HepG2 (cell line): Measurements from ENCODE around the gene ABHD15. TPM values are rescaled to one million over a fixed set of nuclear protein-coding genes. Genes with fewer than 3 reads are reported as not detected.
A peak's percentile ranks its signal among the peaks of the same experiment; 100 is the strongest.

Source experiments
- FLYWCH1 ChIP-seq: sonication (generic); formaldehyde crosslinking; IDR thresholded peaks from 2 replicates; pipeline ENCODE4 v1.8.1; 2023; ENCODE audit warnings: mild to moderate bottlenecking, missing genetic modification reagents
- HOXA9 ChIP-seq: sonication (generic); formaldehyde crosslinking; IDR thresholded peaks from 2 replicates; pipeline ENCODE4 v1.8.1; 2022; ENCODE audit warnings: missing genetic modification reagents, mild to moderate bottlenecking, moderate library complexity, borderline replicate concordance
- NFYC ChIP-seq: IDR thresholded peaks from 2 replicates; pipeline ENCODE4 v1.6.1; 2016; ENCODE audit warnings: missing genetic modification reagents, missing compliant biosample characterization
- RORA ChIP-seq: sonication (generic); formaldehyde crosslinking; IDR thresholded peaks from 2 replicates; pipeline ENCODE4 v1.5.0; 2020; ENCODE audit warnings: mild to moderate bottlenecking, missing genetic modification reagents, moderate library complexity
- SCMH1 ChIP-seq: sonication (generic); formaldehyde crosslinking; IDR thresholded peaks from 2 replicates; pipeline ENCODE4 v1.9.0; 2021; ENCODE audit warnings: missing genetic modification reagents, mild to moderate bottlenecking, borderline replicate concordance
- U2AF1 ChIP-seq: fragments of 200-400 bp; formaldehyde crosslinking; optimal IDR thresholded peaks from 2 replicates; pipeline ENCODE3; 2017; ENCODE audit warnings: mild to moderate bottlenecking, low read depth, low read length
- ZNF7 ChIP-seq: IDR thresholded peaks from 2 replicates; pipeline ENCODE4 v1.6.1; 2016; ENCODE audit warnings: missing biosample characterization, missing genetic modification reagents
- ZNF746 ChIP-seq: sonication (generic); formaldehyde crosslinking; IDR thresholded peaks from 2 replicates; pipeline ENCODE4 v1.8.0; 2022; ENCODE audit warnings: mild to moderate bottlenecking, missing genetic modification reagents
- ZSCAN12 ChIP-seq: sonication (generic); formaldehyde crosslinking; IDR thresholded peaks from 2 replicates; pipeline ENCODE4 v1.9.0; 2021; ENCODE audit warnings: mild to moderate bottlenecking, missing genetic modification reagents
- polyA plus RNA-seq, 8 experiments: library from polyadenylated mRNA; depleted of rRNA in 3 of 8; stranded (reverse) in 7 of 8; unstranded in 1 of 8; fragments of >200 nt; fragmentation: Illumina TruSeq in 4 of 8; extraction: Trizol in 4 of 8; gene quantifications; 2 replicates each; pipeline versions ENCODE4 v1.2.1 to v1.2.3, GENCODE V29; 2011 to 2016; ENCODE audit warnings: low read depth in 4 of 8, missing spikeins in 1 of 8, mixed read lengths in 1 of 8; ENCODE audit not compliant: insufficient read depth in 1 of 8
- total RNA-seq, 5 experiments: library from RNA; depleted of rRNA; stranded (reverse); fragments of >200 nt; fragmentation: Illumina TruSeq; extraction: Trizol; gene quantifications; 2 replicates each; pipeline ENCODE4 v1.2.3, GENCODE V29; 2016; ENCODE audit warnings: low read depth in 1 of 5
- TF ChIP-seq, protein P1 (sequence below): sonication (generic); formaldehyde crosslinking; IDR thresholded peaks from 2 replicates; pipeline ENCODE4 v1.4.0; 2020; ENCODE audit warnings: missing genetic modification reagents, mild to moderate bottlenecking, borderline replicate concordance
- TF ChIP-seq, protein P2 (sequence below): sonication (generic); formaldehyde crosslinking; IDR thresholded peaks from 2 replicates; pipeline ENCODE4 v1.4.0; 2020; ENCODE audit warnings: missing genetic modification reagents, borderline replicate concordance
- TF ChIP-seq, protein P3 (sequence below): sonication (generic); formaldehyde crosslinking; IDR thresholded peaks from 2 replicates; pipeline ENCODE4 v1.5.0; 2020; ENCODE audit warnings: mild to moderate bottlenecking, missing genetic modification reagents, borderline replicate concordance
- TF ChIP-seq, protein P4 (sequence below): sonication (generic); formaldehyde crosslinking; IDR thresholded peaks from 2 replicates; pipeline ENCODE4 v1.9.0; 2021; ENCODE audit warnings: mild to moderate bottlenecking, missing genetic modification reagents

Gene ABHD15
- total and polyA plus RNA-seq, 2 of the 13 experiments (the other 11 are each of a cell fraction or from before 2014, with no cell fraction given) = 2.4 to 7.7 TPM

DNA sequence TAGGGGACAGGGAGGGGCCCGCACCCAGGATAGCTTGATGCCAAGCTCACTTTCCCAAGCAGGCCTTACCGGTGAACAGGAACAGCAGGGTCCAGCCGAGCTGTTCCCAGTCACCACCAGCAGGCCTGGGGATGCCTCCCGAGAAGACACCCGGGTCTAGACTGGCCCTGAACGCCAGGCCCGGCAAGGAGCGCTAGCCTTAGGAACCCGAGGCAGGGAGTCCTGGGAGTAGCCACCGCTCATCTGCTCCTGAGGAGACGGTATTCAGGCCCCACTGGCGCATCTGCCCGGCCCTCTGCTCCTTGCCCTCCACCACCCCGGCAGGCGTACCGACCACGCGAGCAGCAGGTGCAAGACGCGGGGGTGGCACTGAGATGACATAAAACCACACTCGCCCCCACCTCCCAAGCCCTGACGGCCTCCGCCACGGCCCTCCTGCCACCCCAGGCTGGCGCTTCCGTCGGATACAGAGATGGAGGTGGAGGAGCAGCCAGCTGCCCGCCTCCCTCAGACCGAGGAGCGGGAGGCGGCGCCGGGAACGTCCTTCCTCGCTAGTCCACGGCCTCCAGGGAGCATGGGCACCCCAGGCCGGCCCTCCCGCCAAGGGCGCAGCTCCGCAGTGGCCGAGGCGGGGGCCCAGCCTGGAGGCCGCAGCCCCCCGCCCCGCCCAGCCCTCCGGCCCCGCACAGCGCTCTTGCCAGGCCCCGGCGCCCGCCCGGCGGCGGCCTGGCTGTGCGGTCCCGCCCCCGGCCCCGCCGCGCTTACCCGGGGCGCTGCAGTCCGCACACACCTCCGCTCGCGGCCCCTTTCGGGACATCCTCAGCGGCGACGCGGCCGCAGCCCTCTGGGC lies 21.9 kb upstream of the ABHD15 start (continued):
- TF ChIP-seq, protein P1, sequence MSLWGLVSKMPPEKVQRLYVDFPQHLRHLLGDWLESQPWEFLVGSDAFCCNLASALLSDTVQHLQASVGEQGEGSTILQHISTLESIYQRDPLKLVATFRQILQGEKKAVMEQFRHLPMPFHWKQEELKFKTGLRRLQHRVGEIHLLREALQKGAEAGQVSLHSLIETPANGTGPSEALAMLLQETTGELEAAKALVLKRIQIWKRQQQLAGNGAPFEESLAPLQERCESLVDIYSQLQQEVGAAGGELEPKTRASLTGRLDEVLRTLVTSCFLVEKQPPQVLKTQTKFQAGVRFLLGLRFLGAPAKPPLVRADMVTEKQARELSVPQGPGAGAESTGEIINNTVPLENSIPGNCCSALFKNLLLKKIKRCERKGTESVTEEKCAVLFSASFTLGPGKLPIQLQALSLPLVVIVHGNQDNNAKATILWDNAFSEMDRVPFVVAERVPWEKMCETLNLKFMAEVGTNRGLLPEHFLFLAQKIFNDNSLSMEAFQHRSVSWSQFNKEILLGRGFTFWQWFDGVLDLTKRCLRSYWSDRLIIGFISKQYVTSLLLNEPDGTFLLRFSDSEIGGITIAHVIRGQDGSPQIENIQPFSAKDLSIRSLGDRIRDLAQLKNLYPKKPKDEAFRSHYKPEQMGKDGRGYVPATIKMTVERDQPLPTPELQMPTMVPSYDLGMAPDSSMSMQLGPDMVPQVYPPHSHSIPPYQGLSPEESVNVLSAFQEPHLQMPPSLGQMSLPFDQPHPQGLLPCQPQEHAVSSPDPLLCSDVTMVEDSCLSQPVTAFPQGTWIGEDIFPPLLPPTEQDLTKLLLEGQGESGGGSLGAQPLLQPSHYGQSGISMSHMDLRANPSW (CRISPR knock-in tag) = no peak
- TF ChIP-seq, protein P2, sequence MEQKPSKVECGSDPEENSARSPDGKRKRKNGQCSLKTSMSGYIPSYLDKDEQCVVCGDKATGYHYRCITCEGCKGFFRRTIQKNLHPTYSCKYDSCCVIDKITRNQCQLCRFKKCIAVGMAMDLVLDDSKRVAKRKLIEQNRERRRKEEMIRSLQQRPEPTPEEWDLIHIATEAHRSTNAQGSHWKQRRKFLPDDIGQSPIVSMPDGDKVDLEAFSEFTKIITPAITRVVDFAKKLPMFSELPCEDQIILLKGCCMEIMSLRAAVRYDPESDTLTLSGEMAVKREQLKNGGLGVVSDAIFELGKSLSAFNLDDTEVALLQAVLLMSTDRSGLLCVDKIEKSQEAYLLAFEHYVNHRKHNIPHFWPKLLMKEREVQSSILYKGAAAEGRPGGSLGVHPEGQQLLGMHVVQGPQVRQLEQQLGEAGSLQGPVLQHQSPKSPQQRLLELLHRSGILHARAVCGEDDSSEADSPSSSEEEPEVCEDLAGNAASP (CRISPR knock-in tag) = no peak
- TF ChIP-seq ZNF746 (CRISPR knock-in tag) = no peak
- no peak for TF ChIP-seq RORA (CRISPR knock-in tag)
- TF ChIP-seq NFYC (CRISPR knock-in tag) = no peak
- TF ChIP-seq U2AF1 = no peak
- no peak for TF ChIP-seq FLYWCH1 (CRISPR knock-in tag)
- TF ChIP-seq HOXA9 = no peak
- TF ChIP-seq ZNF7 (CRISPR knock-in tag) = no peak
- TF ChIP-seq, protein P3, sequence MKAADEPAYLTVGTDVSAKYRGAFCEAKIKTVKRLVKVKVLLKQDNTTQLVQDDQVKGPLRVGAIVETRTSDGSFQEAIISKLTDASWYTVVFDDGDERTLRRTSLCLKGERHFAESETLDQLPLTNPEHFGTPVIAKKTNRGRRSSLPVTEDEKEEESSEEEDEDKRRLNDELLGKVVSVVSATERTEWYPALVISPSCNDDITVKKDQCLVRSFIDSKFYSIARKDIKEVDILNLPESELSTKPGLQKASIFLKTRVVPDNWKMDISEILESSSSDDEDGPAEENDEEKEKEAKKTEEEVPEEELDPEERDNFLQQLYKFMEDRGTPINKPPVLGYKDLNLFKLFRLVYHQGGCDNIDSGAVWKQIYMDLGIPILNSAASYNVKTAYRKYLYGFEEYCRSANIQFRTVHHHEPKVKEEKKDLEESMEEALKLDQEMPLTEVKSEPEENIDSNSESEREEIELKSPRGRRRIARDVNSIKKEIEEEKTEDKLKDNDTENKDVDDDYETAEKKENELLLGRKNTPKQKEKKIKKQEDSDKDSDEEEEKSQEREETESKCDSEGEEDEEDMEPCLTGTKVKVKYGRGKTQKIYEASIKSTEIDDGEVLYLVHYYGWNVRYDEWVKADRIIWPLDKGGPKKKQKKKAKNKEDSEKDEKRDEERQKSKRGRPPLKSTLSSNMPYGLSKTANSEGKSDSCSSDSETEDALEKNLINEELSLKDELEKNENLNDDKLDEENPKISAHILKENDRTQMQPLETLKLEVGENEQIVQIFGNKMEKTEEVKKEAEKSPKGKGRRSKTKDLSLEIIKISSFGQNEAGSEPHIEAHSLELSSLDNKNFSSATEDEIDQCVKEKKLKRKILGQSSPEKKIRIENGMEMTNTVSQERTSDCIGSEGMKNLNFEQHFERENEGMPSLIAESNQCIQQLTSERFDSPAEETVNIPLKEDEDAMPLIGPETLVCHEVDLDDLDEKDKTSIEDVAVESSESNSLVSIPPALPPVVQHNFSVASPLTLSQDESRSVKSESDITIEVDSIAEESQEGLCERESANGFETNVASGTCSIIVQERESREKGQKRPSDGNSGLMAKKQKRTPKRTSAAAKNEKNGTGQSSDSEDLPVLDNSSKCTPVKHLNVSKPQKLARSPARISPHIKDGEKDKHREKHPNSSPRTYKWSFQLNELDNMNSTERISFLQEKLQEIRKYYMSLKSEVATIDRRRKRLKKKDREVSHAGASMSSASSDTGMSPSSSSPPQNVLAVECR (CRISPR knock-in tag) = peak; percentile 60
- TF ChIP-seq ZSCAN12 = no peak
- TF ChIP-seq SCMH1 (CRISPR knock-in tag) = no peak
- TF ChIP-seq, protein P4, sequence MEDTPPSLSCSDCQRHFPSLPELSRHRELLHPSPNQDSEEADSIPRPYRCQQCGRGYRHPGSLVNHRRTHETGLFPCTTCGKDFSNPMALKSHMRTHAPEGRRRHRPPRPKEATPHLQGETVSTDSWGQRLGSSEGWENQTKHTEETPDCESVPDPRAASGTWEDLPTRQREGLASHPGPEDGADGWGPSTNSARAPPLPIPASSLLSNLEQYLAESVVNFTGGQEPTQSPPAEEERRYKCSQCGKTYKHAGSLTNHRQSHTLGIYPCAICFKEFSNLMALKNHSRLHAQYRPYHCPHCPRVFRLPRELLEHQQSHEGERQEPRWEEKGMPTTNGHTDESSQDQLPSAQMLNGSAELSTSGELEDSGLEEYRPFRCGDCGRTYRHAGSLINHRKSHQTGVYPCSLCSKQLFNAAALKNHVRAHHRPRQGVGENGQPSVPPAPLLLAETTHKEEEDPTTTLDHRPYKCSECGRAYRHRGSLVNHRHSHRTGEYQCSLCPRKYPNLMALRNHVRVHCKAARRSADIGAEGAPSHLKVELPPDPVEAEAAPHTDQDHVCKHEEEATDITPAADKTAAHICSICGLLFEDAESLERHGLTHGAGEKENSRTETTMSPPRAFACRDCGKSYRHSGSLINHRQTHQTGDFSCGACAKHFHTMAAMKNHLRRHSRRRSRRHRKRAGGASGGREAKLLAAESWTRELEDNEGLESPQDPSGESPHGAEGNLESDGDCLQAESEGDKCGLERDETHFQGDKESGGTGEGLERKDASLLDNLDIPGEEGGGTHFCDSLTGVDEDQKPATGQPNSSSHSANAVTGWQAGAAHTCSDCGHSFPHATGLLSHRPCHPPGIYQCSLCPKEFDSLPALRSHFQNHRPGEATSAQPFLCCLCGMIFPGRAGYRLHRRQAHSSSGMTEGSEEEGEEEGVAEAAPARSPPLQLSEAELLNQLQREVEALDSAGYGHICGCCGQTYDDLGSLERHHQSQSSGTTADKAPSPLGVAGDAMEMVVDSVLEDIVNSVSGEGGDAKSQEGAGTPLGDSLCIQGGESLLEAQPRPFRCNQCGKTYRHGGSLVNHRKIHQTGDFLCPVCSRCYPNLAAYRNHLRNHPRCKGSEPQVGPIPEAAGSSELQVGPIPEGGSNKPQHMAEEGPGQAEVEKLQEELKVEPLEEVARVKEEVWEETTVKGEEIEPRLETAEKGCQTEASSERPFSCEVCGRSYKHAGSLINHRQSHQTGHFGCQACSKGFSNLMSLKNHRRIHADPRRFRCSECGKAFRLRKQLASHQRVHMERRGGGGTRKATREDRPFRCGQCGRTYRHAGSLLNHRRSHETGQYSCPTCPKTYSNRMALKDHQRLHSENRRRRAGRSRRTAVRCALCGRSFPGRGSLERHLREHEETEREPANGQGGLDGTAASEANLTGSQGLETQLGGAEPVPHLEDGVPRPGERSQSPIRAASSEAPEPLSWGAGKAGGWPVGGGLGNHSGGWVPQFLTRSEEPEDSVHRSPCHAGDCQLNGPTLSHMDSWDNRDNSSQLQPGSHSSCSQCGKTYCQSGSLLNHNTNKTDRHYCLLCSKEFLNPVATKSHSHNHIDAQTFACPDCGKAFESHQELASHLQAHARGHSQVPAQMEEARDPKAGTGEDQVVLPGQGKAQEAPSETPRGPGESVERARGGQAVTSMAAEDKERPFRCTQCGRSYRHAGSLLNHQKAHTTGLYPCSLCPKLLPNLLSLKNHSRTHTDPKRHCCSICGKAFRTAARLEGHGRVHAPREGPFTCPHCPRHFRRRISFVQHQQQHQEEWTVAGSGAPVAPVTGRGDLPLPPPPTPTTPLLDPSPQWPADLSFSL (CRISPR knock-in tag) = no peak
